PFSK-1 (cell line): Measurements from ENCODE around the gene BCKDHB.

Source experiments
- FOXP2 ChIP-seq: optimal IDR thresholded peaks from 2 replicates; pipeline ENCODE3; 2011; ENCODE audit warnings: borderline replicate concordance, control low read depth, inconsistent platforms; ENCODE audit not compliant: insufficient read depth; ENCODE audit errors: extremely low read length, extremely low read depth
- POLR2AphosphoS5 ChIP-seq: IDR thresholded peaks from 2 replicates; pipeline ENCODE4 v1.6.1; 2012; ENCODE audit warnings: low read depth, mild to moderate bottlenecking, control low read depth, low read length, moderate library complexity
- SIN3A ChIP-seq: IDR thresholded peaks from 2 replicates; pipeline ENCODE4 v1.6.1; 2012; ENCODE audit warnings: mild to moderate bottlenecking, low read length, moderate library complexity, borderline replicate concordance; ENCODE audit not compliant: insufficient read depth
- TAF1 ChIP-seq: IDR thresholded peaks from 2 replicates; pipeline ENCODE4 v1.6.1; 2012; ENCODE audit warnings: low read length, control low read depth, borderline replicate concordance; ENCODE audit not compliant: insufficient read depth
- TF ChIP-seq, protein P1 (sequence below), 2 experiments: IDR thresholded peaks; 2 replicates each; pipeline versions ENCODE4 v1.6.1 to v1.8.0; 2011 to 2012; ENCODE audit warnings: low read depth in 2 of 2, low read length in 2 of 2, control low read depth in 1 of 2, inconsistent platforms in 1 of 2, mild to moderate bottlenecking in 1 of 2, moderate library complexity in 1 of 2; ENCODE audit not compliant: insufficient read depth in 1 of 2

The BCKDHB gene

DNA sequence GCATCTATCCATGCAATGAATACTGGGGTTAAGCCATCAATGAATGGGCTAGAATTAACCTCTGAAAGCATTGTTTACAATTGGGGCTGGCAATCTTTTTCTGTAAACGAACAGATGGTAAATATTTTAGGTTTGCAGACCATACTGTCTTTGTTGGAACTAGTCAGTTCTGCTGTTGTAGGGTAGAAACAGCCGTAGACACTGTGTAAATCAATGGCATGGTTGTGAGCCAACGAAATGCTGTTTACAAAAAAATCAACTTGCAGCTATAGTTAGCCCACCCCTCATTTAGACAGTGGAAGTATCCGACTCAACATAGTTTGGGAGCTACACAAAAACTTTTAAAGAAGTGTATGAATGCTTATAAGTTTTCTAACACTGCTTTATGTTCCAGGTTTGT, 91.5 kb downstream of the BCKDHB start:
- TF ChIP-seq POLR2AphosphoS5 = no peak
- no peak for TF ChIP-seq TAF1

DNA sequence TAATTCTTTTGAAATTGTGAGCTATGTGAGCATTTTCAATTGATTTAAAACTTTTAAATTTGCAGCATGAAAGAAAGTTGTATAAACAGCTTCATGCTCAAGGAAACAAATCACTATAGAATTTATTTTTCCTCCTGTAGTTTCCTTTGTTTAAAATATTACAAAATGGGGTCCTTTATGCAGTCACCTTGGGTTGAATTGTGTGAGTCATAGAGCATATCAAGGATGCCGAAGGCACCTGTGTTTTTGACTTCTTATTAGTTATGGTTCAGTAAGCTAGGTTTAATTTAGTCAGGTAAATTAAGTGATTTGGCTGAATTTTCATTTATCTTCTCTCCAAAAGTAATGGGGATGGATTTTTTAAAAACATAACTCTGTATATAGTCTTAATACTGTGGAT, 96.8 kb downstream of the BCKDHB start:
- TF ChIP-seq TAF1 (no peak), FOXP2 (no peak), SIN3A (no peak), POLR2AphosphoS5 (no peak)
- TF ChIP-seq, protein P1, sequence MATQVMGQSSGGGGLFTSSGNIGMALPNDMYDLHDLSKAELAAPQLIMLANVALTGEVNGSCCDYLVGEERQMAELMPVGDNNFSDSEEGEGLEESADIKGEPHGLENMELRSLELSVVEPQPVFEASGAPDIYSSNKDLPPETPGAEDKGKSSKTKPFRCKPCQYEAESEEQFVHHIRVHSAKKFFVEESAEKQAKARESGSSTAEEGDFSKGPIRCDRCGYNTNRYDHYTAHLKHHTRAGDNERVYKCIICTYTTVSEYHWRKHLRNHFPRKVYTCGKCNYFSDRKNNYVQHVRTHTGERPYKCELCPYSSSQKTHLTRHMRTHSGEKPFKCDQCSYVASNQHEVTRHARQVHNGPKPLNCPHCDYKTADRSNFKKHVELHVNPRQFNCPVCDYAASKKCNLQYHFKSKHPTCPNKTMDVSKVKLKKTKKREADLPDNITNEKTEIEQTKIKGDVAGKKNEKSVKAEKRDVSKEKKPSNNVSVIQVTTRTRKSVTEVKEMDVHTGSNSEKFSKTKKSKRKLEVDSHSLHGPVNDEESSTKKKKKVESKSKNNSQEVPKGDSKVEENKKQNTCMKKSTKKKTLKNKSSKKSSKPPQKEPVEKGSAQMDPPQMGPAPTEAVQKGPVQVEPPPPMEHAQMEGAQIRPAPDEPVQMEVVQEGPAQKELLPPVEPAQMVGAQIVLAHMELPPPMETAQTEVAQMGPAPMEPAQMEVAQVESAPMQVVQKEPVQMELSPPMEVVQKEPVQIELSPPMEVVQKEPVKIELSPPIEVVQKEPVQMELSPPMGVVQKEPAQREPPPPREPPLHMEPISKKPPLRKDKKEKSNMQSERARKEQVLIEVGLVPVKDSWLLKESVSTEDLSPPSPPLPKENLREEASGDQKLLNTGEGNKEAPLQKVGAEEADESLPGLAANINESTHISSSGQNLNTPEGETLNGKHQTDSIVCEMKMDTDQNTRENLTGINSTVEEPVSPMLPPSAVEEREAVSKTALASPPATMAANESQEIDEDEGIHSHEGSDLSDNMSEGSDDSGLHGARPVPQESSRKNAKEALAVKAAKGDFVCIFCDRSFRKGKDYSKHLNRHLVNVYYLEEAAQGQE (IDR thresholded peaks at IDR 0.05; ENCODE audit: insufficient read depth in 1 of 2, low read depth in 2 of 2, low read length in 2 of 2) = no peak

DNA sequence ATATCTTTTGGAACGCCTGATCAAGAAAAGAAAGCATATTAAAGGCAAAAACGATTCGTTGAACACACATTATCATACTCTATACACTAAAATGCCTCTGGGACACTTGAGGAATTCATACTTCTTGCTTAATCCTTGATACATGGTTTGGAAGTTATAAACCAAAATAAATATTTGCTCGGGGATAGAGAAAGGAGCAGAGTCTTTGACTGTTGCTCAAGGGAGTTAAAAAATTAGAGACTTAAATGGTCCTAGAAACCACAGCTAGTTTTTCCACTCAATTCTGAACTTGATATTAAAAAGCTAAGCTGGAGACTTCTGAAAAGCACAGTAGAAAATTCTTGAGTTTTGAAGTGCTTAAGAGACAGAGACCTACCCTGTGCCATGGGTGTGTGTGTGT, 98.9 kb downstream of the BCKDHB start:
- TF ChIP-seq SIN3A (no peak), POLR2AphosphoS5 (no peak), FOXP2 (no peak), TAF1 (no peak)
- TF ChIP-seq, protein P1 (IDR thresholded peaks at IDR 0.05; ENCODE audit: insufficient read depth in 1 of 2, low read depth in 2 of 2, low read length in 2 of 2) = no peak

DNA sequence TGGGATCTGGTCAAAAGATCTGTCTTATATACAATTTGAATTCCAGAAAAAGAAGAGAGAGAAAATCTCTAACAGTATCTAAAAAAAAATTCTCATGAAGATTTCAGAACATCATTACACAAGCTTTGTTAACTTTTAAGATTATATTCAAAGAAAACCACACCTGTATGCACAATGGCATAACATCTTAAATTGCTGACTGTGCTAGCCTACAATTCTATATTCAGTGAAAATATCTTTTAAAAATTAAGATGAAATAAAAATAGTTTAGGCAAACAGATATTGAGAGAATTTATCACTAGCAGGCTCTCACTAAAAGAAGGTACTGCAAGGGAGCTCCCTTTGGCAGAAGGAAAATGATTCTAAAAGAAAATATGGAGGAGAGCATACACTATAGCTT, 100.3 kb downstream of the BCKDHB start:
- TF ChIP-seq SIN3A = no peak

DNA sequence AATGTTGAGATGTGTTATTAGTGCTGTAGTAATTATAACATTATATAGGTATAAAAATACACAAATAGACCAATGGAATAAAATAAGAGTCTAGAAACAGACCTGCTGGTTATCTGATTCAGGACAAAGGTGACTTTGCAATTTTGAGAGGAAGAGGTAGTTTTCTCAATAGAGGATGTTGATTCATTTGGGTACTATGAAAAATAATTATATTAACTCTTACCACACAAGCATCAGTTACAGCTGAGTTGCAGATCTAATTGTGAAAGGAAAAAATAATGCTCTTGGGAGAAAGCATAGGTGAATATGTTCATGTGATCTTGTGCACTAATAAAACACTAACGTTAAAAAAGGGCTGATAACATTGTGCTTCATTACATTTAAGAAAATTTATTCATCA, 103.0 kb downstream of the BCKDHB start:
- TF ChIP-seq, protein P1 (IDR thresholded peaks at IDR 0.05; ENCODE audit: insufficient read depth in 1 of 2, low read depth in 2 of 2, low read length in 2 of 2) = no peak
- TF ChIP-seq FOXP2 (no peak), SIN3A (no peak), POLR2AphosphoS5 (no peak)

DNA sequence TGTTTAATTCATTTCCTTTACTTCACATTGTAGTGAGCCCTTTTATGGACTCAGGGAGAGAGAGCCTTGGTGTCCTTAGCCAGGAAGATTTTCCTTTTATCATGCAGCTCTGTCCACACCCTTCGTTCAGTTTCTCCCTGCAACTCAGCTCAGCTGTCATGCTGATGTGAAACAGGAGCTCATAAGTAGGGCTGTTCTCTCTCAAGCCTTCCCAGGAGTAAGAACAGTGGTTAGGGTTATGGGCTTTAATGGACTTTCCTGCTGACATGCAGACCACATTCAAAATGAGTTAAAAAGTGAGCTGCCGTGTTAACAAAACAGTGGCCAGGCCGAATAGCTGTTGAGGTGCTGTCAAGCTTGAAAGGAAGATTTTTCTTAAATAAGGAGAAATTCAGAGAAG, 104.1 kb downstream of the BCKDHB start:
- TF ChIP-seq, protein P1 (IDR thresholded peaks at IDR 0.05; ENCODE audit: insufficient read depth in 1 of 2, low read depth in 2 of 2, low read length in 2 of 2) = no peak
- TF ChIP-seq SIN3A (no peak), FOXP2 (no peak), POLR2AphosphoS5 (no peak), TAF1 (no peak)
